Stimulated activated CD4-positive, alpha-beta T cell treated with anti-CD3 and anti-CD28 coated beads, Interleukin-15, amount 100 ng/mL, for 24 hours (primary cell): ENCODE measurements around the gene CACNA1I.

Source experiments
- DNase-seq: peaks from one replicate; pipeline ENCODE4 v3.0.0-alpha.2; 2020

The CACNA1I gene

GRCh38 chr22:39678862-39679490 is 108.4 kb downstream of the CACNA1I start:
- no peak for DNase-seq

DNA sequence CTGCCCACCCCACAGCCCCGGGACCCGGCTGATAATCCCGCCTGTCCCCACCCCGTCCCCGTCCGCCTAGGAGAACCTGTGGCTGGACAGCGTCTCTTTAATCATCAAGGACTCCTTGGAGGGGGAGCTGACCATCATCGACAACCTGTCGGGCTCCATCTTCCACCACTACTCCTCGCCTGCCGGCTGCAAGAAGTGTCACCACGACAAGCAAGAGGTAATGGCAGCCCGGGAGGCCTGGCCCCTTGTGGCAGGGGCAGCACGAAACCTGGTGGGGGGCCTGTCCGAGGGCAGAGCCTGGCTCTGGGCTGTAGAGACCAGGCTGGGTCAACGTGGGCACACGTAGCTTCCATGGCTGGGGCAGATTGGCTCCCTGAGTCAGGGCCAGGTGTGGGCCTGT is 109.1 kb downstream of the CACNA1I start:
- DNase-seq: no peak

GRCh38 chr22:39680486-39680885 is 109.9 kb downstream of the CACNA1I start:
- no peak for DNase-seq

DNA sequence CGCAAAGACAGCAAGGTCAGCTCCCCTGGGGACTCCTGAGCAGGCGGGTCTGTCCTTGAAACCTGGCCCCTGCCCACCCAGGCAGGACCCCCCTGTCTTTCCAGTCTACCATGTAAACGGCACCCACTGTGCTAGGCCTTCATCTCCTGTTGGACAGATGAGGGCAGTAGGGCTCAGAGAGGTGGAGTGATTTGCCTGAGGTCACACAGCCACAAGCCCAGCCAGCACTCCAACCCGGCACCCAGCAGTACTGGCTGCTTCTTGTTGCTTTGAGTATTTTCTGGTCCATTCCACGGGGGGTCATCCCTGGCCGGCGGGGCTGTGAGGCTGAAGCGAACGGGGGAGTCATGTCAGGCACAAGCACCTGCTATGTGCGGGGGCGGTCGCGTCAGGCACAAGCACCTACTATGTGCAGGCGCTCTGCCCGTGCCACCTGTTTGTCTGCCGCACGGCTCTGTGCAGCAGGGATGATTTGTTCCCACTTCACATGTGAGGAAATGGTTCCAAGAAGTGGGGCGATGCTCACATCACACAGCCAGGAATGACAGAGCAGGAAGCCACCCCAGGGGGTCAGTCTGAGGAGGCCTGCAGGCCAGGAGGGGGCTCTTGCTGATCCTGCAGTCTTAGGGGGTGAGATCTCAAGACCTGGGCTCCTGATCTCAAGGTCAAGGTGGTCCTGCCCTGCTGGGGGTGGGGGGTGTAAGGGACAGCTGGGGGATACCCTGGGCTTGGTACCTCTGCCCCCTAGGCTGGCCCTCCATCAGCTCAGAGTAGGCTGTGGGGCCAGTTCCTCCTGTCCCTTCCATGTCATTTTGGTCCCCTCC is 110.7 kb downstream of the CACNA1I start:
- DNase-seq: no peak

- DNase-seq: no peak
Observed at GRCh38 chr22:39682994-39683393, 112.4 kb downstream of the CACNA1I start.

- no peak for DNase-seq
Observed at GRCh38 chr22:39683639-39684038, 113.1 kb downstream of the CACNA1I start.

DNA sequence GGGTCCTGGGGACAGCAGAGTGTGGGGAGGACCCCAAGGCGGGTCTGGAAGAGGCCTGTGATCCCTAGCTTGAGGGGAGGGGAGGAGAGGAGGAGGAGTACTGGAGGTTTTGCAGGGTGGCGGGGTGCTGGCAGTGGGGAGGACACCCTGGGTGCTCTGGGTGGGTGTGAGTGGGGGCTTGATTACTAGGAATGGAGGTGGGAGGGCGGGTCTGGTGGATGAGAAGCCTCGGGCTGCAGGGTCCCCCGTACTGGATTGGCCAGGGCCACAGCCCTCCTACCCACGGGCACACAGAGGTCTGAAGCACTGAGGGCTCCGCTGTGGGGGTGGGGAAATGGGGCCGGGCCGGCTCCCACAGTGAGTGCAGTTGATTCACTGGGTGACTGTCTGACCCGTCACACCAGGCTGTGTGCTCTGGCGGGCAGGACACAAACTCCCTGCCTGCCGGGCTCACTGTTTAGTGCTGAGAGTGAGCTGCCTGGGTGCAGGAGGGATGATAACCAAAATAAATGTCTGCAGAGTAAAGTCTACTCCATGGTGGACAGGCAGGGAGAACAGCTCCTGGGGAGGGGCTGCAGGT is 114.2 kb downstream of the CACNA1I start:
- no peak for DNase-seq

GRCh38 chr22:39685336-39686177 is 115.0 kb downstream of the CACNA1I start:
- no peak for DNase-seq

- DNase-seq: no peak
Observed at GRCh38 chr22:39686178-39686620, 115.6 kb downstream of the CACNA1I start.

- no peak for DNase-seq
Observed at GRCh38 chr22:39686776-39687525, 116.4 kb downstream of the CACNA1I start.

DNA sequence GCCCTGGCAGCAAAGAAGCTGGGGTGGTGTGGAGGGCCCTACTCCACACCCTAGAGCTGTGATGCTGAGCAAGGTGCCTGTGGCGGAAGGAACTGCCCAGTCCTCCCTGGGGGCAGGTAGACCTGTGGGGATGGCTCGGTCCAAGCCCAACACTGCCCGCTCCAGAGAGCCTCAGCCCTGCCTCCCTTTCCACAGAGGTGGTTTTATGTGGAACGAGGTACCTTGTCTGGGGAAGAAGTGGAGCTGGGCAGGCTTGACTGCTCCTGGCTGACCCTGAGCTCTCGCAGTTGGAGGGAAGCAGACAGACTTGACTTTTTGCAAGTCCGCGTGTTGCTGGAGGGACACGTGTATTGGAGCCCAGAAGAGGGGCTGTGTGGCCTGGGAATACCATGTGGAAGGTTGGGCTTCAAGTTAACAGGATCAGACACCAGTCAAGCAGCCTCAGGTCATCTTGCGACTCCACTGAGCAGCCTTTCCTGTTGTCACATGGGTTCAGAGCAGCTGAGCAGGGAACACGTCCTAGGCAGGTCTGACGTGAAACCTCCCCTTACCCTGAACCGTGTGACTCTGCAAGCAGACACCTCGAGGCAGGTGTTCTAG is 117.7 kb downstream of the CACNA1I start:
- DNase-seq: no peak

DNA sequence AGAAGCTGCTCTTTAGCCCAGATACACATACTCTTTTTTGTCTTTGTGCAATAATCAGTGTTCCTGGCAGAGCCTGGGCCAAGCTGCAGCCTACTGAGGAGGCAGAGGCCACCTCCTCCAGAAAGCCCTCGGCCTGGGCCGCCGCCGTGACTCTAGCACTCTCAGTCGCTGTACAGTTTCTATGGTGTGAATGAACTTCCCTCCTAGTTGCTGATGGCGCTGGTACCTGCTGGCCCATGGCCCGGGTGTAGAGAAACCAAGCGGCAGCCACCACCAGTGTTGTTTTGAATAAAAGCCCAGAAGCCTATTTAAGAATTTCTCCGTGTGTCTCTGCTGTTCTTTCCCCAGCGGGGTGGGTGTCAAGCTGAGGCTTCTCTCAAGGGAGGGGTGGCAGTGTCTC is 118.9 kb downstream of the CACNA1I start:
- no peak for DNase-seq

DNA sequence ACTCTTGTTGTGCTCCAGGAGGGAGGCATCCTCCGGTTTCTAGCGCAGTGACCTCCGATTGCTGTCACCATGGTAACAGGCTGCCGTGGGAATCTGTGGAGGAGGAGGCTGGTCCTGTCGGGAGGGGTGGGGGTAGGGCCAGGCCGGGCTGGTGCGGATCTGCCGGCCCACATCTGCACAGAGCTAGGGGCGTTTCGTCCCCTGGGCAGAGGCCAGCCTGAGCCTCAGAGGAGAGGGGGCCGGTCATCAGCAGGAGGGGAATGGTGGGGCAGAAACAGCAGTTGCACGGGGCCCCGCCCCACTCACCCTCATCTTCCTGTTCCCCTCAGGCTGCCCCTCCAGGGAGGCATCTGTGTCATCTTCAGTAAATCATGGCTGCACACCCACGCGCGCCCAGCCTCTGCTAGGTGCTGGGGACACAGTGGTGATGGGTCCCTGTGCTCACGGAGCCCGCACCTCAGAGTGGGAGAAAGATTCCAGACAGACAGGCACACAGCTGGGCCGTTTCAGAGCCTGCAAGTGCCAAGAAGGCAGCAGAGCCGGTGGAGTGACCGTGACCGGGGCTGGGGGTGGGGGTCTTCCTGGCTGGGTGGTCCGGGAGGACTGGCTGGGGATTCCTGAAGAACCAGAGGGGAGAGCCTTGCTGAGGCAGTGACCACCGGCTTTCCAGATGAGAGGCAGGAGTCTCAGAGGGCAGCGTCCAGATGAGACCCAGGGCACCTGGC is 120.5 kb downstream of the CACNA1I start:
- peak; percentile 48 for DNase-seq

DNA sequence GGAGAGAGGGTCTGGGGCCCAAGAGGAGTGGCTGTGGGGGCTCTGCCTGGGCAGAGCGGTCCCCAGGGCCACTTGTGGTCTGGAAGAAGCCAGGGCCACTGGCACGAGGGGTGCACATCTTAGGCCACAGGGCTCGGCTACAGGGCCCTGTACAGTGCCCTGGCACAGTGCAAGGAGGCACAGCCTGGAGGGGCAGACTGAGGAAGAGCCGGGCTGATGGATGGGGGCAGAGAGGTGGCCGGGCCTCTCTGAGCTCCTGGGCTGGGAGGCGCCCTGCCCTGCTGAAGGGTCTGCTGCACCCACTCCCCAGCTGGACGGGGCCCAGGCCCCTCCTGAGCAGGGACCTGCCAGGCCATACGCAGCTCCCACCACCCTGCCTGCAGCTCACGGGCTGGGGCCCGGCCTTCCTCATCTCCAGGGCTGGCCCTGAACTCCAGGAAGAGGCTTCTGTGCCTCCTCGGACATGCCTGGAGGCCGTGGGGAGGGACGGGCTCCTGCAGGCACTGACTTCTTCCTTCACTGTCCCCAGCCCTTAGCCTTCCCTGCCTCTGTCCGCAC is 123.5 kb downstream of the CACNA1I start:
- no peak for DNase-seq

GRCh38 chr22:39697790-39698430 is 127.4 kb downstream of the CACNA1I start:
- DNase-seq: no peak

- no peak for DNase-seq
Observed at GRCh38 chr22:39699631-39700360, 129.2 kb downstream of the CACNA1I start.

DNA sequence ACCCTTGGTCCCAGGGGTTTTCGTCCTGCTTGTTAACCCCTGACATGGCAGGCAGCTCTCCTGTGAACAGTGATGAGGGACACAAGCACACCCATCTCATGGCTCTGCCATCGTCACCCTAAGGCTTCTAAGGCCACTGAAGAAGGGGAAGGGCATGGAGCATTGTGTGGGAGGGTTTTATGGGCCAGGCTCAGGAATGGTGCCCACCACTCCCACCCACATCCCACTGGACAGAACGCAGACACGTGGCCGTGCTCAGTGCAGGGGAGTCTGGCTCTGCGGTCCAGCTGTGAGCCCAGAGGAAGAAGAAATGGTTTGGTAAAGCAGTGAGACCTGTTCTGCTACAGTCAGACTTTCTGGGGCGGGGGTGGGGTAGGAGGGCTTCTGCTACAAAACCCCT is 130.0 kb downstream of the CACNA1I start:
- no peak for DNase-seq

GRCh38 chr22:39703091-39703490 is 132.5 kb downstream of the CACNA1I start:
- DNase-seq: no peak

DNA sequence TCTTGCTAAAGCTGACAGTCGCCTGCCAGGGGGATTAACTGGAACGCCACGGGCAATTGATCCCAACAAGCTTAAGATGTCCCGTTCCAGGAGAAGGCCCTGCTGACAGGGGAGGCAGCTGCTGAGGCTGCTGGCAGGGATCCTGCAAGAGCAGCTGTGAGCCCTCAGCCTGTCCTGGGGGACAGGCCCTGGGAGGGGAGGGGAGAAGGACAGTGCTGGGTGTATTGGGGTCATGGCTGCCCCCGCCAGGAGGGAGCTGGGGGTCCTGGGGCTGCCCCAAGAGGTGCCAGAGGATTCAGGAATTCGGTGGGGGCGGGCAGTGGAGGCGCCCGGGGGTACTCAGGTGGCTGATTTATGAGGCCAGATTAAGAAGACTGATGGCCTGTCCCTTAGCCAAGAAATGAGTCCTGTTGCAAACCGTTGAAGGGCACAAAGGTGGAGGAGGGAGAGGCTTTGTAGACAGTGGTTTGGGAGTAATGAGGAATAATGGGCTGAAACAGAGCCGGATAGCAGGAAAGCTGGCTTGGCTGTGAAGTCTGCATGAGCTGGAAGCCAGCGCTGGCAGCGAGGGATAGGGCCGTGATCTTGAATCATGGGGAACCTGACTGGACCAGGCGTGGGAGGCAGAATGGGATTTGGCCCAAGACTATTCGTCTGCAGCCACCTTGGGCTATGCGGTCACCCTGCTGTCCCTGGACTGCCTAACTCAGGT is 133.5 kb downstream of the CACNA1I start:
- DNase-seq: no peak
